ENCODE data around the gene DIDO1.

The DIDO1 gene

GRCh38 chr20:62873280-62873679 is 53.0 kb downstream of the DIDO1 start:
- DNase-seq (ENCODE audit: low read depth, low spot score), result no peak
- no peak for TF ChIP-seq CTCF (IDR thresholded peaks at IDR 0.05; ENCODE audit: low read depth, low read length)
- in situ Hi-C loops (cut with HindIII; ENCODE audit: low sequenced_read_pairs), result no loop called here
- H3K4me3 ChIP-seq (ENCODE audit: low read depth, low read length), result no peak overlapping the region

- no peak for DNase-seq (ENCODE audit: low read depth, low spot score)
- in situ Hi-C loops (cut with HindIII; ENCODE audit: low sequenced_read_pairs), result no loop called here
- no peak overlapping the region for H3K4me3 ChIP-seq (ENCODE audit: low read depth, low read length)
- TF ChIP-seq CTCF (IDR thresholded peaks at IDR 0.05; ENCODE audit: low read depth, low read length), result no peak
Measured at GRCh38 chr20:62872862-62873261, 53.4 kb downstream of the DIDO1 start.

GRCh38 chr20:62872184-62872847 is 54.0 kb downstream of the DIDO1 start:
- no peak for TF ChIP-seq CTCF (IDR thresholded peaks at IDR 0.05; ENCODE audit: low read depth, low read length)
- in situ Hi-C loops (cut with HindIII; ENCODE audit: low sequenced_read_pairs), result no loop called here
- H3K4me3 ChIP-seq (ENCODE audit: low read depth, low read length), result no peak overlapping the region
- no peak for DNase-seq (ENCODE audit: low read depth, low spot score)

- in situ Hi-C loops (cut with HindIII; ENCODE audit: low sequenced_read_pairs), result no loop called here
- H3K4me3 ChIP-seq (ENCODE audit: low read depth, low read length), result no peak overlapping the region
- no peak for TF ChIP-seq CTCF (IDR thresholded peaks at IDR 0.05; ENCODE audit: low read depth, low read length)
- no peak for DNase-seq (ENCODE audit: low read depth, low spot score)
Measured at GRCh38 chr20:62864207-62864606, 62.1 kb downstream of the DIDO1 start.

GRCh38 chr20:62861726-62862336 is 64.5 kb downstream of the DIDO1 start, which contains the start of gene TCFL5:
TSS of gene TCFL5 (minus strand) at chr20:62861822. CDS start at chr20:62861670, 152 bp downstream.
- no peak for TF ChIP-seq CTCF (IDR thresholded peaks at IDR 0.05; ENCODE audit: low read depth, low read length)
- H3K4me3 ChIP-seq (ENCODE audit: low read depth, low read length), result peak within 1 kb of the TSS; percentile 49
- DNase-seq (ENCODE audit: low read depth, low spot score), result peak; percentile 77
- in situ Hi-C loops (cut with HindIII; ENCODE audit: low sequenced_read_pairs), result no loop called here

- in situ Hi-C loops (cut with HindIII; ENCODE audit: low sequenced_read_pairs), result no loop called here
- no peak for TF ChIP-seq CTCF (IDR thresholded peaks at IDR 0.05; ENCODE audit: low read depth, low read length)
- DNase-seq (ENCODE audit: low read depth, low spot score), result no peak
- H3K4me3 ChIP-seq (ENCODE audit: low read depth, low read length), result peak overlapping the region; percentile 49
Measured at GRCh38 chr20:62860924-62861691, 65.2 kb downstream of the DIDO1 start.

All from astrocyte of the spinal cord (primary cell).